Daoy (cell line): ENCODE results near the gene ALX3. TPM values are rescaled to one million over a fixed set of nuclear protein-coding genes. Genes with fewer than 3 reads are reported as not detected.

Experiments
- total RNA-seq: library from RNA; depleted of rRNA; stranded (reverse); fragments of >200 nt; shearing (Covaris generic); gene quantifications from 2 replicates; pipeline ENCODE4 v1.2.3, GENCODE V29; 2014; rRNA removed

Gene ALX3
- total RNA-seq, 1 experiment from 2014 or later, result not detected

Other genes with a start within 250 kb of the ALX3 start
- gene CSF1, start 159.8 kb downstream of the ALX3 start, total RNA-seq, result 12.9 and 23.2 TPM in 2 replicates
- gene AHCYL1, start 85.9 kb downstream of the ALX3 start, total RNA-seq, result 43.7 and 44.9 TPM in 2 replicates
- gene STRIP1, start 36.0 kb downstream of the ALX3 start, total RNA-seq, result 34.1 and 43.2 TPM in 2 replicates
- not detected in 2 replicates for gene UBL4B, start 41.8 kb upstream of the ALX3 start, total RNA-seq
- 0.46 and 0.60 TPM in 2 replicates for gene SLC6A17, start 79.8 kb upstream of the ALX3 start, total RNA-seq
- gene KCNC4, start 139.6 kb upstream of the ALX3 start, total RNA-seq, result 5.1 and 5.5 TPM in 2 replicates